Duodenal mucosa (tissue), 2 donors: Measurements from ENCODE around the gene IL22RA2.

Source experiments
- H3K27ac ChIP-seq: one replicate; pipeline ENCODE4 v1.7.0; 2013; ENCODE audit warnings: low read depth, low read length
- H3K27me3 ChIP-seq, 2 donors: one replicate each; pipeline ENCODE4 v1.7.0; 2013; ENCODE audit warnings: low read length in 2 of 2, control low read depth in 1 of 2; ENCODE audit not compliant: insufficient read depth in 2 of 2, control insufficient read depth in 1 of 2
- H3K36me3 ChIP-seq, 2 donors: one replicate each; pipeline ENCODE4 v1.7.0; 2013; ENCODE audit warnings: low read length in 2 of 2, control low read depth in 1 of 2; ENCODE audit not compliant: insufficient read depth in 2 of 2, control insufficient read depth in 1 of 2
- H3K4me1 ChIP-seq, 2 donors: one replicate each; pipeline ENCODE4 v1.7.0; 2013; ENCODE audit warnings: low read length in 2 of 2, control low read depth in 1 of 2; ENCODE audit not compliant: insufficient read depth in 2 of 2, control insufficient read depth in 1 of 2
- H3K4me3 ChIP-seq, 2 donors: one replicate each; pipeline ENCODE4 v1.7.0; 2013; ENCODE audit warnings: low read length in 2 of 2, low read depth in 1 of 2
- H3K9ac ChIP-seq, 2 donors: one replicate each; pipeline ENCODE4 v1.7.0; 2013; ENCODE audit warnings: low read length in 2 of 2, low read depth in 1 of 2
- H3K9me3 ChIP-seq, 2 donors: one replicate each; pipeline ENCODE4 v1.7.0; 2013; ENCODE audit warnings: low read length in 2 of 2, control low read depth in 1 of 2; ENCODE audit not compliant: control insufficient read depth in 1 of 2

IL22RA2 gene

GRCh38 chr6:137201006-137201405, 27.6 kb upstream of the IL22RA2 start:
- no peaks in the 10 kb centered on the region for H3K27me3 ChIP-seq
- no peak overlapping the region for H3K4me3 ChIP-seq
- no peaks in the 10 kb centered on the region for H3K9me3 ChIP-seq
- peaks cover 33 to 72% of the 10 kb centered on the region in 2 donors for H3K36me3 ChIP-seq
- peaks cover 0 to 9% of the 10 kb centered on the region in 2 donors for H3K4me1 ChIP-seq
- no peak overlapping the region for H3K9ac ChIP-seq
- no peak overlapping the region for H3K27ac ChIP-seq

- peaks cover 32 to 65% of the 10 kb centered on the region in 2 donors for H3K36me3 ChIP-seq
- H3K27me3 ChIP-seq = no peaks in the 10 kb centered on the region
- no peak overlapping the region for H3K27ac ChIP-seq
- no peaks in the 10 kb centered on the region for H3K9me3 ChIP-seq
- H3K9ac ChIP-seq = no peak overlapping the region
- H3K4me1 ChIP-seq = peaks cover 0 to 9% of the 10 kb centered on the region in 2 donors
- no peak overlapping the region for H3K4me3 ChIP-seq
These were observed 26.8 kb upstream of the IL22RA2 start for GRCh38 chr6:137200288-137200687.

- Histone ChIP-seq H3K27me3 (no peaks in the 10 kb centered on the region), H3K36me3 (peaks cover 24 to 43% of the 10 kb centered on the region in 2 donors), H3K4me1 (peaks cover 0 to 9% of the 10 kb centered on the region in 2 donors), H3K9me3 (no peaks in the 10 kb centered on the region), H3K9ac (no peak overlapping the region), H3K27ac (no peak overlapping the region), H3K4me3 (no peak overlapping the region)
These were observed 24.5 kb upstream of the IL22RA2 start for GRCh38 chr6:137197684-137198645.

GRCh38 chr6:137193256-137194070, 20.0 kb upstream of the IL22RA2 start:
- Histone ChIP-seq H3K27ac (no peak overlapping the region), H3K9me3 (peaks cover 6 to 8% of the 10 kb centered on the region in 2 donors), H3K4me3 (no peak overlapping the region), H3K27me3 (no peaks in the 10 kb centered on the region), H3K9ac (no peak overlapping the region), H3K36me3 (peaks cover 10 to 15% of the 10 kb centered on the region in 2 donors), H3K4me1 (no peaks in the 10 kb centered on the region)

DNA sequence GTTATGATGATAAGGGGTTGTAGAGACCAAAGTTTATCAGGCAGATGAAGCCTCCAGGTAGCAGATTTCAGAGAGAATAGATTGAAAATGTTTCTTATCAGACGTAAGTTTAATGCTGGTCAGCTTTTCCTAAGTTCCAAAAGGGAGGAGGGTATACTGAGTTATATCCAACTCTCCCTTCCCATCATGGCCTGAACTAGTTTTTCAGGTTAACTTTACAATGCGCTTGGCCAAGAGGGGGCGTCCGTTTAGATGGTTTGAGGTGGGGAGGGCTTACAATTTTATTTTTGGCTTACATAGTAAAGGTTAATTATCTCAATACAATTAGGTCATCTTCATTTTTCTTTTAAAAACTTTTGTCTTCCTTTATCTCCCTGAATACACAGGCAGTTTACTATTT, 19.4 kb upstream of the IL22RA2 start:
- Histone ChIP-seq H3K36me3 (peaks cover 4 to 8% of the 10 kb centered on the region in 2 donors), H3K27ac (no peak overlapping the region), H3K4me1 (no peaks in the 10 kb centered on the region), H3K27me3 (no peaks in the 10 kb centered on the region), H3K9me3 (peaks cover 6 to 8% of the 10 kb centered on the region in 2 donors), H3K4me3 (no peak overlapping the region), H3K9ac (no peak overlapping the region)

DNA sequence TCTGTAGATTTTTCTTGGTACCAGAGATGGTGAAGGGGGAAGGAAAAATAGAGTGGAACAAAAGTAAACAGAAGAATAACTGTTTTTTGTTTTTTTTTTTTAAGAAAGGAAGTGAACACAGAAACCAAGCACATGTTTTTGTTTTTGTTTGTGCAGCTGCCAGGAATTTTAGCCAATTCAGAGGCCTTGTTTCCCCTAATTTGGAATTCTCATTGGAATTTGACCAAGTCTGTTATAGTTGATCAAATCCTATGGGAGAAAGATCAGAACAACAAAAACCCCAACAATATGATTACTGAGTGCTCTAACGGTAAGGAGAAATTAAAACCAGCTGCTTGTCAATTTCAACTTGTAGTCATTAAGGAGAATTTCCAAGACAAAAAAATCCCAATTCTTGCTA, 18.2 kb upstream of the IL22RA2 start:
- Histone ChIP-seq H3K27ac (no peak overlapping the region), H3K36me3 (no peaks in the 10 kb centered on the region), H3K4me3 (no peak overlapping the region), H3K27me3 (no peaks in the 10 kb centered on the region), H3K9me3 (peaks cover 6 to 10% of the 10 kb centered on the region in 2 donors), H3K4me1 (no peaks in the 10 kb centered on the region), H3K9ac (no peak overlapping the region)

- Histone ChIP-seq H3K27me3 (no peaks in the 10 kb centered on the region), H3K9ac (no peak overlapping the region), H3K27ac (no peak overlapping the region), H3K4me3 (no peak overlapping the region), H3K4me1 (no peaks in the 10 kb centered on the region), H3K36me3 (no peaks in the 10 kb centered on the region), H3K9me3 (peaks cover 6 to 11% of the 10 kb centered on the region in 2 donors)
These were observed 17.8 kb upstream of the IL22RA2 start for GRCh38 chr6:137191236-137191635.

- no peak overlapping the region for H3K27ac ChIP-seq
- H3K9me3 ChIP-seq = peaks cover 11 to 14% of the 10 kb centered on the region in 2 donors
- no peak overlapping the region for H3K4me3 ChIP-seq
- H3K9ac ChIP-seq = no peak overlapping the region
- H3K27me3 ChIP-seq = no peaks in the 10 kb centered on the region
- H3K4me1 ChIP-seq = no peaks in the 10 kb centered on the region
- H3K36me3 ChIP-seq = no peaks in the 10 kb centered on the region
These were observed 17.2 kb upstream of the IL22RA2 start for GRCh38 chr6:137190583-137191094.

- Histone ChIP-seq H3K36me3 (no peaks in the 10 kb centered on the region), H3K9me3 (peaks cover 19 to 24% of the 10 kb centered on the region in 2 donors), H3K4me3 (no peak overlapping the region), H3K9ac (no peak overlapping the region), H3K27ac (no peak overlapping the region), H3K27me3 (no peaks in the 10 kb centered on the region), H3K4me1 (no peaks in the 10 kb centered on the region)
These were observed 15.4 kb upstream of the IL22RA2 start for GRCh38 chr6:137188855-137189254.

GRCh38 chr6:137185290-137185689, 11.8 kb upstream of the IL22RA2 start:
- H3K9ac ChIP-seq = no peak overlapping the region
- no peak overlapping the region for H3K4me3 ChIP-seq
- H3K27me3 ChIP-seq = no peaks in the 10 kb centered on the region
- H3K27ac ChIP-seq = no peak overlapping the region
- H3K9me3 ChIP-seq = peaks cover 29 to 39% of the 10 kb centered on the region in 2 donors
- H3K4me1 ChIP-seq = no peaks in the 10 kb centered on the region
- no peaks in the 10 kb centered on the region for H3K36me3 ChIP-seq
